ENCODE data around the gene ATP6V1F.

- no peak for TF ChIP-seq CTCF (IDR thresholded peaks at IDR 0.05)
- TF ChIP-seq POLR2A (IDR thresholded peaks at IDR 0.05) = no peak
Measured at GRCh38 chr7:128894101-128894440, 31.4 kb downstream of the ATP6V1F start.
